Hematopoietic multipotent progenitor cell treated with erythropoietin and hydrocortisone succinate and interleukin-3 and kit ligand, for 6 days (in vitro differentiated cells): ENCODE measurements around the gene SLC6A16.

Experiments used
- DNase-seq: peaks from one replicate; pipeline ENCODE4 v3.0.0-alpha.2; 2015

The SLC6A16 gene

GRCh38 chr19:49264258-49264657, 60.7 kb downstream of the SLC6A16 start:
- DNase-seq, result no peak

DNA sequence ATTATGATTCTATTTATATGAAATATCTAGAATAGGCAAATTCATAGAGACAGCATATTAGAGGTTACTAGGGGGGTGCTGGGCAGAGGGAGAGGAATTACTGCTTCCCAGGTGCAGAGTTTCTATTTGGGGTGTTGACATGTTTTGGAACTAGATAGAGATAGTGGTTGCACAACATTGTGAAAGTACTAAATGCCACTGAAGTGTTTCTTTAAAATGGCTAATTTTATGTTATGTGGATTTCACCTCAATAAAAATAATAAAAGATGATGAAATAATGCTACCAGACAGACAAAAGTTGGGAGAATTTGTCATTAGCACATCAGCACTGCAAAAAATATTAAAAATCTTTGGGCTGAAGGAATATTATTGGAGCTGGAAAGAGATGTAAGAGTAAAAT, 63.4 kb downstream of the SLC6A16 start:
- no peak for DNase-seq

DNA sequence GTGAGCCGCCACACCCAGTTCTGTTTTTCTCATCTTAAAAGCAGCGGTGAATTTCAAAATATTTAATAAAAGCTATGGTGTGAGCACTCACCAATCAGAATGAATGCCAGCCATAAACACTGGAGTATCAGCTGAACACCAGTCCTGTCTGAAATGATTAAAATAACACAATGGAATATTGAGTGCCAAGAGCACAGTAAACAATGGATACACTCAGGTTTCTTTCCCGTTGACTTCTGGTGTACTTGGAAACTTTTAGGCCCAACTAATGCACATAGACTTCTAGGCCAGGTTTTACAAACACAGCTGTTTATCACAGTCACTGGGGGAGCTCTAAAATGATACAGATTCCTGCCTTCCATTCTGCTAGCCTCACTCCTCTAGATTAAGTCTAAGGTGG, 68.3 kb downstream of the SLC6A16 start:
- no peak for DNase-seq

GRCh38 chr19:49255674-49256073, 69.3 kb downstream of the SLC6A16 start:
- no peak for DNase-seq

- DNase-seq, result no peak
Measured at GRCh38 chr19:49249933-49250332, 75.1 kb downstream of the SLC6A16 start.

DNA sequence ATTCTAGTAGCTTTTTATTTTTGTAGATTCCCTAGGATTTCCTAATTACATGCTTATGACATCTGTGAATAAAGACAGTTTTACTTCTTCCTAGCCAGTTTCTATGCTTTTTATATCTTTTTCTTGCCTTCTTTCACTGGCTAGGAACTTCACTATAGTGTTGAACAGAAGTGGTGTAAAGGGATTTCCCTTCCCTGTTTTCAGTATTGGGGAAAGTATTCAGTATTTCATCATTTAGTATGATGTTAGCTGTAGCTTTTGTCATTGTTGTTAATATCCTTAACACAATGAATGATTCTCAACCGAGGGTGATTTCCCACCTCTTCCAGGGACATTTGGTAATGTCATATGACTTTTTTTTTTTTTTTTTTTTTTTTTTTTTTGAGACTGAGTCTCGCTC, 77.3 kb downstream of the SLC6A16 start:
- DNase-seq, result no peak

DNA sequence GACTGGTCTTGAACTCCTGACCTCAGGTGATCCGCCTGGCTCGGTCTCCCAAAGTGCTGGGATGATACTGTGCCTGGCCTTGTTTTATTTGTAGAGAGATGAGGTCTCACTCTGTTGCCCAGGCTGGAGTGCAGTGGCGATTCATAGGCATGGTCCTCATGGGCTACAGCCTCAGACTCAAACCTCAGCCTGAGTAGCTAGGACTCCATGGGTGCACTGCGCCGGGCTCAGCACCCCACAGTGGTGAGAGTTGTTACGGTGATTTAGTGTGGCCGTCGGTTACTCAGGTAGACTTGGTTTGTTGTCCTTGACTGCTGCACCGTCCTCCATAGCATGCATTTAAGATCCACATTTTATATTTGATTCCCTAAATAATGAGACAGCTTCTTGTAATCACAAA, 80.7 kb downstream of the SLC6A16 start:
- no peak for DNase-seq

GRCh38 chr19:49243726-49244125, 81.3 kb downstream of the SLC6A16 start:
- DNase-seq, result no peak

DNA sequence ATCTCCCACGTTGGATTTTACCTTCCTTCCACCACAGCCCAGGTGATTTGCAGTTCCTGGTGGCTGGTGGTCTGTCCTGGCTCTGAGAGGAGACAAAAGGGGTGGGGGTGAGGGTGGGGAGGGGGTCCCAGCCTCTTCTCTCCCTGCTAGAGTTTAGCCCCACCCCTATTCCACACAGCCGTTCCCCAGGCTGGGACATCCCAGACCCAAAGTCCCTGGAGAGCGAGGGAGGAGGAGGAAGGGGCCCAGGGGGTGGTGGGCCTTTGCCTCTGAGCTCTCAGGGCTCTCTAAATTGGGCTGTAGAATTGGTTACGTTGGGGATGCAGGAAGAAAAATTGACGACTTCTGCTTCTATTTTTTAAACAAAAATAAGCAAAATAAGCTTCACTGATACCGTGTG, 81.9 kb downstream of the SLC6A16 start:
- no peak for DNase-seq

GRCh38 chr19:49241769-49242168, 83.2 kb downstream of the SLC6A16 start:
- DNase-seq, result no peak
